Retinal pigment epithelial cell (primary cell): Measurements from ENCODE around the gene ZNF319.

Source experiments
- DNase-seq: peaks from one replicate; pipeline ENCODE4 v3.0.0-alpha.2; 2010; ENCODE audit warnings: low read depth
- H3K4me3 ChIP-seq: 2 replicates; pipeline ENCODE4 v1.5.1; 2011; ENCODE audit warnings: mild to moderate bottlenecking, low read length, control low read depth, moderate library complexity
- CTCF ChIP-seq: conservative IDR thresholded peaks from 2 replicates; pipeline ENCODE4 v1.5.1; 2011; ENCODE audit warnings: low read depth, low read length, control low read depth, inconsistent platforms

The ZNF319 gene

GRCh38 chr16:57987441-57988177 lies 12.9 kb downstream of the ZNF319 start:
- no peak for TF ChIP-seq CTCF
- H3K4me3 ChIP-seq: no peak overlapping the region
- no peak for DNase-seq

GRCh38 chr16:57986196-57986595 lies 14.3 kb downstream of the ZNF319 start:
- H3K4me3 ChIP-seq: no peak overlapping the region
- no peak for TF ChIP-seq CTCF
- no peak for DNase-seq

- TF ChIP-seq CTCF: no peak
- DNase-seq: no peak
These were observed 15.0 kb downstream of the ZNF319 start for GRCh38 chr16:57985204-57986181.

GRCh38 chr16:57984443-57985203 lies 15.8 kb downstream of the ZNF319 start:
- H3K4me3 ChIP-seq: peak overlapping the region; percentile 37
- DNase-seq: peak; percentile 36
- TF ChIP-seq CTCF: no peak

More at GRCh38 chr16:57985204-57986181, 15.0 kb downstream of the ZNF319 start:
- H3K4me3 ChIP-seq: peak overlapping the region; percentile 37

GRCh38 chr16:57982385-57982784 lies 18.1 kb downstream of the ZNF319 start:
- no peak for DNase-seq
- TF ChIP-seq CTCF: no peak
- no peak overlapping the region for H3K4me3 ChIP-seq

GRCh38 chr16:57981636-57982035 lies 18.8 kb downstream of the ZNF319 start:
- DNase-seq: no peak
- H3K4me3 ChIP-seq: no peak overlapping the region
- TF ChIP-seq CTCF: no peak
